ENCODE data around the gene AURKA. TPM values are rescaled to one million over a fixed set of nuclear protein-coding genes. Genes with fewer than 3 reads are reported as not detected.
"Not testable (repeated sequence)": the region's sequence is repeated elsewhere in the genome, so short reads cannot be mapped to it uniquely, and the experiment has no call there.

Gene AURKA
- polyA plus RNA-seq, 1 of the 3 experiments (the other 2 are of a cell fraction): 24.6 TPM

- ChIA-PET POLR2A (no interaction called here), CTCF (interaction anchor here (0.8 to 1.1 kb wide), 2 partner anchors 8 to 17 kb away, joined by 3 to 5 read pairs; partner anchors contain the start of genes AURKA and CSTF1)
- WGBS (ENCODE audit: low lambda C conversion rate): 96% methylated on average over 5 of the region's 5 CpGs
- no peaks in the 10 kb centered on the region for H3K9me3 ChIP-seq
- H3K4me2 ChIP-seq: no peak overlapping the region
- H3K4me1 ChIP-seq (ENCODE audit: control insufficient read depth in 1 of 2, insufficient read depth in 2 of 2, low read depth in 1 of 2, low read length in 1 of 2): no peaks in the 10 kb centered on the region
- H3K79me2 ChIP-seq (ENCODE audit: insufficient read depth): peaks cover 8% of the 10 kb centered on the region; the same call in 1 of the 2 replicates
- peaks cover 21 to 28% of the 10 kb centered on the region in 2 experiments for H3K36me3 ChIP-seq (replicated peaks in 1 of 2; ENCODE audit: control insufficient read depth in 1 of 2, insufficient read depth in 2 of 2, low read length in 1 of 2)
- no peak overlapping the region for H3K27ac ChIP-seq (ENCODE audit: low read depth in 2 of 2, low read length in 1 of 2)
- no peak overlapping the region for H3K4me3 ChIP-seq (ENCODE audit: low read depth in 2 of 2, low read length in 1 of 2)
- no peaks in the 10 kb centered on the region for H3F3A ChIP-seq (replicated peaks; ENCODE audit: insufficient read depth)
- H3K9me2 ChIP-seq: no peaks in the 10 kb centered on the region
- no peak overlapping the region for H3K9ac ChIP-seq
- DNase-seq: no peak
- H2AFZ ChIP-seq (ENCODE audit: low read depth): no peak overlapping the region
- TF ChIP-seq IRF3 (IDR thresholded peaks at IDR 0.05; ENCODE audit: low read depth, low read length) (no peak), GABPA (IDR thresholded peaks at IDR 0.05; ENCODE audit: low read depth) (no peak), NRF1 (IDR thresholded peaks at IDR 0.05; ENCODE audit: low read depth, low read length) (no peak), MXI1 (IDR thresholded peaks at IDR 0.05; ENCODE audit: low read depth, low read length) (no peak), SIN3A (IDR thresholded peaks at IDR 0.05; ENCODE audit: borderline replicate concordance, low read depth, low read length) (no peak), YY1 (IDR thresholded peaks at IDR 0.05; ENCODE audit: low read depth) (no peak), MEF2A (IDR thresholded peaks at IDR 0.05; ENCODE audit: borderline replicate concordance, low read depth) (no peak), POLR2AphosphoS5 (IDR thresholded peaks at IDR 0.05; ENCODE audit: low read depth, low read length) (no peak), CTCF (IDR thresholded peaks at IDR 0.05) (no peak), RCOR1 (IDR thresholded peaks at IDR 0.05; ENCODE audit: low read length) (no peak), TAF1 (IDR thresholded peaks at IDR 0.05; ENCODE audit: borderline replicate concordance, low read depth, low read length) (no peak)
- TF ChIP-seq, protein P1, sequence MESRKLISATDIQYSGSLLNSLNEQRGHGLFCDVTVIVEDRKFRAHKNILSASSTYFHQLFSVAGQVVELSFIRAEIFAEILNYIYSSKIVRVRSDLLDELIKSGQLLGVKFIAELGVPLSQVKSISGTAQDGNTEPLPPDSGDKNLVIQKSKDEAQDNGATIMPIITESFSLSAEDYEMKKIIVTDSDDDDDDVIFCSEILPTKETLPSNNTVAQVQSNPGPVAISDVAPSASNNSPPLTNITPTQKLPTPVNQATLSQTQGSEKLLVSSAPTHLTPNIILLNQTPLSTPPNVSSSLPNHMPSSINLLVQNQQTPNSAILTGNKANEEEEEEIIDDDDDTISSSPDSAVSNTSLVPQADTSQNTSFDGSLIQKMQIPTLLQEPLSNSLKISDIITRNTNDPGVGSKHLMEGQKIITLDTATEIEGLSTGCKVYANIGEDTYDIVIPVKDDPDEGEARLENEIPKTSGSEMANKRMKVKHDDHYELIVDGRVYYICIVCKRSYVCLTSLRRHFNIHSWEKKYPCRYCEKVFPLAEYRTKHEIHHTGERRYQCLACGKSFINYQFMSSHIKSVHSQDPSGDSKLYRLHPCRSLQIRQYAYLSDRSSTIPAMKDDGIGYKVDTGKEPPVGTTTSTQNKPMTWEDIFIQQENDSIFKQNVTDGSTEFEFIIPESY (IDR thresholded peaks at IDR 0.05; ENCODE audit: borderline replicate concordance, low read depth): no peak
- no peaks in the 10 kb centered on the region for H4K20me1 ChIP-seq (ENCODE audit: insufficient read depth)
- no peaks in the 10 kb centered on the region for H3K27me3 ChIP-seq (ENCODE audit: insufficient read depth)
Observed at GRCh38 chr20:56409521-56409920, 17.5 kb upstream of the AURKA start.

GRCh38 chr20:56406910-56407309, 14.9 kb upstream of the AURKA start:
- no peaks in the 10 kb centered on the region for H4K20me1 ChIP-seq (ENCODE audit: insufficient read depth)
- H3K9me2 ChIP-seq: no peaks in the 10 kb centered on the region
- no peak overlapping the region for H3K27ac ChIP-seq (ENCODE audit: low read depth in 2 of 2, low read length in 1 of 2)
- DNase-seq: no peak
- H3F3A ChIP-seq (replicated peaks; ENCODE audit: insufficient read depth): no peaks in the 10 kb centered on the region
- peaks cover 16% of the 10 kb centered on the region for H3K79me2 ChIP-seq (ENCODE audit: insufficient read depth)
- no peak overlapping the region for H3K9ac ChIP-seq
- ChIA-PET POLR2A (no interaction called here), CTCF (no interaction called here)
- 87% methylated on average over 3 of the region's 3 CpGs for WGBS (ENCODE audit: low lambda C conversion rate)
- H3K4me1 ChIP-seq (ENCODE audit: control insufficient read depth in 1 of 2, insufficient read depth in 2 of 2, low read depth in 1 of 2, low read length in 1 of 2): no peaks in the 10 kb centered on the region
- no peaks in the 10 kb centered on the region for H3K9me3 ChIP-seq
- H2AFZ ChIP-seq (ENCODE audit: low read depth): no peak overlapping the region
- no peak for TF ChIP-seq NFIC (IDR thresholded peaks at IDR 0.05; ENCODE audit: borderline replicate concordance)
- TF ChIP-seq, protein P1 (IDR thresholded peaks at IDR 0.05; ENCODE audit: borderline replicate concordance, low read depth): no peak
- no peak for TF ChIP-seq POLR2AphosphoS5 (IDR thresholded peaks at IDR 0.05; ENCODE audit: low read depth, low read length)
- no peak for TF ChIP-seq EP300 (IDR thresholded peaks at IDR 0.05; ENCODE audit: borderline replicate concordance in 1 of 2, low read depth in 1 of 2, low read length in 1 of 2)
- TF ChIP-seq JUND (IDR thresholded peaks at IDR 0.05): no peak
- H3K27me3 ChIP-seq (ENCODE audit: insufficient read depth): no peaks in the 10 kb centered on the region
- H3K4me2 ChIP-seq: no peak overlapping the region
- peaks cover 37 to 52% of the 10 kb centered on the region in 2 experiments for H3K36me3 ChIP-seq (replicated peaks in 1 of 2; ENCODE audit: control insufficient read depth in 1 of 2, insufficient read depth in 2 of 2, low read length in 1 of 2)
- no peak overlapping the region for H3K4me3 ChIP-seq (ENCODE audit: low read depth in 2 of 2, low read length in 1 of 2)

GRCh38 chr20:56405356-56405755, 13.3 kb upstream of the AURKA start:
- H3K9ac ChIP-seq; H3K9me2 ChIP-seq; H3K4me3 ChIP-seq (ENCODE audit: low read depth in 2 of 2, low read length in 1 of 2); H4K20me1 ChIP-seq (ENCODE audit: insufficient read depth); H2AFZ ChIP-seq (ENCODE audit: low read depth); H3K4me2 ChIP-seq; CTCF ChIA-PET; DNase-seq; POLR2A ChIA-PET; H3K9me3 ChIP-seq; H3K27ac ChIP-seq (ENCODE audit: low read depth in 2 of 2, low read length in 1 of 2); H3K4me1 ChIP-seq (ENCODE audit: control insufficient read depth in 1 of 2, insufficient read depth in 2 of 2, low read depth in 1 of 2, low read length in 1 of 2); H3K27me3 ChIP-seq (ENCODE audit: insufficient read depth); H3F3A ChIP-seq (replicated peaks; ENCODE audit: insufficient read depth): not testable (repeated sequence)
- 97% methylated on average over 12 of the region's 12 CpGs for WGBS (ENCODE audit: low lambda C conversion rate)
- H3K79me2 ChIP-seq (ENCODE audit: insufficient read depth): peaks cover 31% of the 10 kb centered on the region
- peaks cover 48 to 64% of the 10 kb centered on the region in 2 experiments for H3K36me3 ChIP-seq (replicated peaks in 1 of 2; ENCODE audit: control insufficient read depth in 1 of 2, insufficient read depth in 2 of 2, low read length in 1 of 2)

Measured in SK-N-SH (cell line).